GM18870 (cell line): ENCODE data around the gene TAS2R20.
"Not testable (repeated sequence)": the region's sequence is repeated elsewhere in the genome, so short reads cannot be mapped to it uniquely, and the experiment has no call there.

ENCODE experiments used
- ATAC-seq: cut with Tn5 transposase; IDR thresholded peaks from one replicate; pipeline ENCODE4 v1.9.1; 2021; ENCODE audit warnings: moderate library complexity; ENCODE audit not compliant: unreplicated experiment

Gene TAS2R20

GRCh38 chr12:10998204-10998603, at the start of gene TAS2R20:
TAS2R20 (minus strand) TSS chr12:10998304; CDS start chr12:10997875, 429 bp downstream.
- ATAC-seq, result no peak

GRCh38 chr12:11041366-11041765, 43.3 kb upstream of the TAS2R20 start:
- not testable (repeated sequence) for ATAC-seq

GRCh38 chr12:11040162-11040561, 42.1 kb upstream of the TAS2R20 start:
- no peak for ATAC-seq

- ATAC-seq, result no peak
Observed at GRCh38 chr12:11039171-11039570, 41.1 kb upstream of the TAS2R20 start.

GRCh38 chr12:11033959-11034358, 35.9 kb upstream of the TAS2R20 start:
- ATAC-seq, result not testable (repeated sequence)

- ATAC-seq, result no peak
Observed at GRCh38 chr12:11031307-11031706, 33.2 kb upstream of the TAS2R20 start, which contains the start of gene TAS2R31. TAS2R31 (minus strand) TSS chr12:11031407; CDS start chr12:11031335, 72 bp downstream.

- ATAC-seq, result no peak
Observed at GRCh38 chr12:11026118-11026517, 28.0 kb upstream of the TAS2R20 start.

- no peak for ATAC-seq
Observed at GRCh38 chr12:11023387-11023786, 25.3 kb upstream of the TAS2R20 start.

- no peak for ATAC-seq
Observed at GRCh38 chr12:11022520-11022919, 24.4 kb upstream of the TAS2R20 start, which contains the start of gene TAS2R19. TAS2R19 (minus strand) TSS chr12:11022620; CDS start chr12:11022571, 49 bp downstream.

GRCh38 chr12:11016937-11017336, 18.8 kb upstream of the TAS2R20 start:
- ATAC-seq, result no peak

GRCh38 chr12:11015775-11016430, 17.8 kb upstream of the TAS2R20 start:
- no peak for ATAC-seq

GRCh38 chr12:11014234-11014633, 16.1 kb upstream of the TAS2R20 start:
- ATAC-seq, result no peak

- ATAC-seq, result no peak
Observed at GRCh38 chr12:11007608-11008007, 9.5 kb upstream of the TAS2R20 start.

GRCh38 chr12:10994307-10994706, 3.8 kb downstream of the TAS2R20 start:
- ATAC-seq, result no peak

- no peak for ATAC-seq
Observed at GRCh38 chr12:10989107-10989506, 9.0 kb downstream of the TAS2R20 start.

GRCh38 chr12:10986812-10987211, 11.3 kb downstream of the TAS2R20 start, which contains the start of gene TAS2R50:
TAS2R50 (minus strand) TSS chr12:10986912; CDS start chr12:10986860, 52 bp downstream.
- no peak for ATAC-seq

- ATAC-seq, result no peak
Observed at GRCh38 chr12:10982244-10982643, 15.9 kb downstream of the TAS2R20 start.

- ATAC-seq, result no peak
Observed at GRCh38 chr12:10974965-10975364, 23.1 kb downstream of the TAS2R20 start.

GRCh38 chr12:10968765-10969456, 29.2 kb downstream of the TAS2R20 start:
- no peak for ATAC-seq

- ATAC-seq, result no peak
Observed at GRCh38 chr12:10967409-10967808, 30.7 kb downstream of the TAS2R20 start.

- ATAC-seq, result no peak
Observed at GRCh38 chr12:10966314-10966713, 31.8 kb downstream of the TAS2R20 start.

GRCh38 chr12:10965476-10965875, 32.6 kb downstream of the TAS2R20 start:
- no peak for ATAC-seq
